ENCODE results near the gene SPOCK1. TPM values are rescaled to one million over a fixed set of nuclear protein-coding genes. Genes with fewer than 3 reads are reported as not detected.

Gene SPOCK1
- polyA plus RNA-seq, 2 donors: 0.86 to 0.88 TPM

DNA sequence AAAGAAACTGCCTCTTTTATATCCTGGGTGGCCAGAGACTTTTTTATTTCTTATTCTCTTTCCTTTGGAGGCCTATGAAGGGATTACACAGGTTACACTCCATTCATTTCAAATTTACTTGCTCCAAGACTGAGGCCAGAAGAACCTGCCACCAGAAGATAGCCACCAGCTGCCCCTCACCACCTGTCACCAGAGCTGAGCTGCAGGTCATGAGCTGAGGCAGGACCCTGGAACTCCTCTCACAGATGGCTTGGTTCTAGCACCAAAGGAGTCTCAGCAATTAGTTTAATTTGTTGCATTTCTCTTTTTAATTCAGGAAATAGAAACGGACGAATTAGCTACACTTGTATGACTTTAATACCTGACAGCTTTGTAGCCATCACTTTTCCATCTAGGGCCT, 313.9 kb downstream of the SPOCK1 start:
- WGBS, 2 donors: 93 to 94% methylated on average over 2 of the region's 2 CpGs
- no peaks in the 10 kb centered on the region for H3K4me1 ChIP-seq (ENCODE audit: control insufficient read depth in 2 of 2, insufficient read depth in 2 of 2, low read length in 1 of 2)
- H3K4me3 ChIP-seq (ENCODE audit: low read depth in 1 of 2, low read length in 2 of 2): no peak overlapping the region
- no peak overlapping the region for H3K27ac ChIP-seq (ENCODE audit: low read depth in 2 of 2, low read length in 1 of 2)
- no peaks in the 10 kb centered on the region for H3K36me3 ChIP-seq (ENCODE audit: control insufficient read depth in 2 of 2, insufficient read depth in 2 of 2, low read length in 1 of 2)
- no peaks in the 10 kb centered on the region for H3K27me3 ChIP-seq (ENCODE audit: control insufficient read depth in 1 of 2, insufficient read depth in 2 of 2, low read length in 2 of 2)
- H3K9me3 ChIP-seq (ENCODE audit: control insufficient read depth in 2 of 2, insufficient read depth in 1 of 2, low read depth in 1 of 2, low read length in 1 of 2): no peaks in the 10 kb centered on the region

DNA sequence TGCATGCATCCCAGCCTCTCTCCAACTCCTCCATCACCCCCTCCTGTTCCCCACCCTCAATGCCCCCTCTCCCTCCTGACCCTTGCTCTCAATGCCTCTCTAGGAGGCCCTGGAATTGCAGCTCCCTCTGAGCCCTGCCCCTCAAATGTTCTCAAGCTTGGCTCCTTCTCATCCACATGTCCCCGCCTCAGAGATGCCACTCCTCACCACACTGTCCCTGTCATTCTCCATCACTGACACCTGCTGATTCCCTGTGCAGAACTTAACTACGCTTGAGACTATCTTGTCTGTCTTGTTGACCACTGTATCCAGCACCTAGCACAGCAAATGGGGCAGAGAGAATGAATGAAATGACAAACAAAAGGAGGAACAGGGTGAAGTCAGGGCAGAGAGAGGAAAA, 314.4 kb downstream of the SPOCK1 start:
- no peak overlapping the region for H3K27ac ChIP-seq (ENCODE audit: low read depth in 2 of 2, low read length in 1 of 2)
- H3K4me3 ChIP-seq (ENCODE audit: low read depth in 1 of 2, low read length in 2 of 2): no peak overlapping the region
- H3K27me3 ChIP-seq (ENCODE audit: control insufficient read depth in 1 of 2, insufficient read depth in 2 of 2, low read length in 2 of 2): no peaks in the 10 kb centered on the region
- WGBS, 2 donors: 84 to 89% methylated on average over 2 of the region's 2 CpGs
- no peaks in the 10 kb centered on the region for H3K36me3 ChIP-seq (ENCODE audit: control insufficient read depth in 2 of 2, insufficient read depth in 2 of 2, low read length in 1 of 2)
- no peaks in the 10 kb centered on the region for H3K9me3 ChIP-seq (ENCODE audit: control insufficient read depth in 2 of 2, insufficient read depth in 1 of 2, low read depth in 1 of 2, low read length in 1 of 2)
- H3K4me1 ChIP-seq (ENCODE audit: control insufficient read depth in 2 of 2, insufficient read depth in 2 of 2, low read length in 1 of 2): no peaks in the 10 kb centered on the region

- H3K9me3 ChIP-seq (ENCODE audit: control insufficient read depth in 2 of 2, insufficient read depth in 1 of 2, low read depth in 1 of 2, low read length in 1 of 2): no peaks in the 10 kb centered on the region
- no peak overlapping the region for H3K4me3 ChIP-seq (ENCODE audit: low read depth in 1 of 2, low read length in 2 of 2)
- H3K4me1 ChIP-seq (ENCODE audit: control insufficient read depth in 2 of 2, insufficient read depth in 2 of 2, low read length in 1 of 2): no peaks in the 10 kb centered on the region
- no peaks in the 10 kb centered on the region for H3K36me3 ChIP-seq (ENCODE audit: control insufficient read depth in 2 of 2, insufficient read depth in 2 of 2, low read length in 1 of 2)
- no peaks in the 10 kb centered on the region for H3K27me3 ChIP-seq (ENCODE audit: control insufficient read depth in 1 of 2, insufficient read depth in 2 of 2, low read length in 2 of 2)
- WGBS, 2 donors: 88 to 89% methylated on average over 3 of the region's 3 CpGs
- H3K27ac ChIP-seq (ENCODE audit: low read depth in 2 of 2, low read length in 1 of 2): no peak overlapping the region
Measured at GRCh38 chr5:137182576-137182975, 316.6 kb downstream of the SPOCK1 start.

DNA sequence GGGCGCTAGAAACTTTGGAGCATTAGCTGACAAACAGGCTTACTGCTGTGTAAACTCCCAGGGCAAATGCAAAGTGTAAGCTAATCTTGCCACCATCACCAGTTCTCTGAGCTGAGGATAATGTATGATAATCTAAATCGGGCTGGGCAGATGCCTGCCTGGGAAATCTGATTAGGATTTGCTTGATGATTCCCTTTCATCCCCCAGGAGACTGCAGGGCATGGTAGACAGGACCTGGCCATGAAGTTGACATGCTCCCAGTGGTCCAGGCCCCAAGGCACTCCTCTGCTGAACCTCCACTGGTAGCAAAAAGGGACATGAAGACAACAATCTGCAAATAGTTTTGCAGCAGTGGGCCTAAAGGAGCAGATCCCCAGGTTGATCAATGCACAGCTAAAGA, 317.5 kb downstream of the SPOCK1 start:
- H3K9me3 ChIP-seq (ENCODE audit: control insufficient read depth in 2 of 2, insufficient read depth in 1 of 2, low read depth in 1 of 2, low read length in 1 of 2): no peaks in the 10 kb centered on the region
- WGBS, 2 donors: 55% methylated on average over 2 of the region's 2 CpGs

DNA sequence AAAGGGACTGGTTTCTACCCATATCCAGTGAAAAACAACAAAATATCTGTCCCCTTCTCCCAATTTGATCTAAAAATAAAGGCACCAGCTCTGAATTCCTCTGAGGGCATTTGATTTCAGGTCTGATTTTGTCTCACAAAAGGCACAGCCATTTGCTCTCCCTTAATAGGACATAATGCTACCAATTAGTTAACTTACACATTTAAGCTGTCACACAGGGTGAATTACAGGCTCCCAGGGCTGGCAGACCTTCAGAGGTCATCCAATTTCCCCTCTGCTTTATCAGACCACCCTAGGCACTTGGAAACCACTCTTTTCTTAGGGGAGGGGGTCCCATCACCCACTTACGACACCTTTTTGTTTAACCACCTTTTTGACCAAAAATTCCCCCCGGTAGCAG, 319.9 kb downstream of the SPOCK1 start:
- H3K36me3 ChIP-seq (ENCODE audit: control insufficient read depth in 2 of 2, insufficient read depth in 2 of 2, low read length in 1 of 2): no peaks in the 10 kb centered on the region
- no peaks in the 10 kb centered on the region for H3K9me3 ChIP-seq (ENCODE audit: control insufficient read depth in 2 of 2, insufficient read depth in 1 of 2, low read depth in 1 of 2, low read length in 1 of 2)
- WGBS, 2 donors: 79 to 82% methylated on average over 2 of the region's 2 CpGs
- H3K4me3 ChIP-seq (ENCODE audit: low read depth in 1 of 2, low read length in 2 of 2): no peak overlapping the region
- H3K27me3 ChIP-seq (ENCODE audit: control insufficient read depth in 1 of 2, insufficient read depth in 2 of 2, low read length in 2 of 2): no peaks in the 10 kb centered on the region
- no peak overlapping the region for H3K27ac ChIP-seq (ENCODE audit: low read depth in 2 of 2, low read length in 1 of 2)
- H3K4me1 ChIP-seq (ENCODE audit: control insufficient read depth in 2 of 2, insufficient read depth in 2 of 2, low read length in 1 of 2): no peaks in the 10 kb centered on the region

More for the DNA sequence above, 317.5 kb downstream of the SPOCK1 start:
- no peak overlapping the region for H3K27ac ChIP-seq (ENCODE audit: low read depth in 2 of 2, low read length in 1 of 2)
- H3K4me3 ChIP-seq (ENCODE audit: low read depth in 1 of 2, low read length in 2 of 2): no peak overlapping the region
- no peaks in the 10 kb centered on the region for H3K36me3 ChIP-seq (ENCODE audit: control insufficient read depth in 2 of 2, insufficient read depth in 2 of 2, low read length in 1 of 2)
- no peaks in the 10 kb centered on the region for H3K27me3 ChIP-seq (ENCODE audit: control insufficient read depth in 1 of 2, insufficient read depth in 2 of 2, low read length in 2 of 2)
- no peaks in the 10 kb centered on the region for H3K4me1 ChIP-seq (ENCODE audit: control insufficient read depth in 2 of 2, insufficient read depth in 2 of 2, low read length in 1 of 2)

DNA sequence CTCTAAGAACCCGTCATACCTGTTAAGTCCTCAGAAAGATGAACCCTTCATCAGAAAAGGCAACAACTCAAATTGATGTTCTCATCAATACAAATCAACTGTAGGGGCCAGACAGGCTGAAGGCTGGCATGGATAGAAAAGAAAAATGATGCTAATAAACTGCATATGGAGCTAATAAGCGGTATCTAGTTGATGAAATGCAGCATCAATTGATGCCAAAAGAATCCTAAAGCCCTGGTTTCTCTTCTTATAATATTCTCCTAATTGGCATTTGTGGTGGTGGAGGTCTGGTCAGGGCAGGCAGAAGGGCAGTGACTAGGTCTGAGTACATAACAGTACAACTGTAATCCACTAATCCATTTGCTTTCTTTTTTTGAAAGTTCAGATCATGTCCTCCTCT, 322.5 kb downstream of the SPOCK1 start:
- no peaks in the 10 kb centered on the region for H3K27me3 ChIP-seq (ENCODE audit: control insufficient read depth in 1 of 2, insufficient read depth in 2 of 2, low read length in 2 of 2)
- whole genome bisulfite sequencing, 2 donors: 77 to 85% methylated on average over 2 of the region's 2 CpGs
- H3K36me3 ChIP-seq (ENCODE audit: control insufficient read depth in 2 of 2, insufficient read depth in 2 of 2, low read length in 1 of 2): no peaks in the 10 kb centered on the region
- H3K4me3 ChIP-seq (ENCODE audit: low read depth in 1 of 2, low read length in 2 of 2): no peak overlapping the region
- no peaks in the 10 kb centered on the region for H3K4me1 ChIP-seq (ENCODE audit: control insufficient read depth in 2 of 2, insufficient read depth in 2 of 2, low read length in 1 of 2)
- no peaks in the 10 kb centered on the region for H3K9me3 ChIP-seq (ENCODE audit: control insufficient read depth in 2 of 2, insufficient read depth in 1 of 2, low read depth in 1 of 2, low read length in 1 of 2)
- no peak overlapping the region for H3K27ac ChIP-seq (ENCODE audit: low read depth in 2 of 2, low read length in 1 of 2)

GRCh38 chr5:137176126-137176525, 323.0 kb downstream of the SPOCK1 start:
- WGBS, 2 donors: 51 to 63% methylated on average over 2 of the region's 2 CpGs
- peaks cover 0 to 1% of the 10 kb centered on the region in 2 donors for H3K9me3 ChIP-seq (ENCODE audit: control insufficient read depth in 2 of 2, insufficient read depth in 1 of 2, low read depth in 1 of 2, low read length in 1 of 2)
- no peak overlapping the region for H3K4me3 ChIP-seq (ENCODE audit: low read depth in 1 of 2, low read length in 2 of 2)
- H3K36me3 ChIP-seq (ENCODE audit: control insufficient read depth in 2 of 2, insufficient read depth in 2 of 2, low read length in 1 of 2): no peaks in the 10 kb centered on the region
- H3K27ac ChIP-seq (ENCODE audit: low read depth in 2 of 2, low read length in 1 of 2): no peak overlapping the region
- no peaks in the 10 kb centered on the region for H3K27me3 ChIP-seq (ENCODE audit: control insufficient read depth in 1 of 2, insufficient read depth in 2 of 2, low read length in 2 of 2)
- H3K4me1 ChIP-seq (ENCODE audit: control insufficient read depth in 2 of 2, insufficient read depth in 2 of 2, low read length in 1 of 2): no peaks in the 10 kb centered on the region

DNA sequence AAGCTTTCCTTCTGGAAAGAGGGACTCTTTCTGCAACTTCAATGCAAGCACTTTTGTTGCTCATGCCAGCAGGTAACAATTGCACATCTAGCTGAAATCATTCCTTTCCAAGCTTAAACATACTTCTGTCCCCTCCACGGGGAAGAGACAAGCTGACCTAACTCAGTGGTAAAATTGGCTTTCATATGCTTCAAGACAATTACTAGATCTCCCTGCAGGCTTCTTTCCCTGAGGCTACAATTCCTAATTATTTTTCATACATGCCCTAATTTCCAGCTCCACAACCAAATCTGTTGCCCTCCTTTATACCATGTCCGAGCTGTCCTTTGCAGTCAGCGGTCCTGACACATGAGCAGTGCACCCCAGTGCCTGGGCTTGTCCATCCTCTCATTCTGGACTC, 324.9 kb downstream of the SPOCK1 start:
- Histone ChIP-seq H3K36me3 (ENCODE audit: control insufficient read depth in 2 of 2, insufficient read depth in 2 of 2, low read length in 1 of 2) (no peaks in the 10 kb centered on the region), H3K4me3 (ENCODE audit: low read depth in 1 of 2, low read length in 2 of 2) (no peak overlapping the region), H3K27ac (ENCODE audit: low read depth in 2 of 2, low read length in 1 of 2) (no peak overlapping the region), H3K27me3 (ENCODE audit: control insufficient read depth in 1 of 2, insufficient read depth in 2 of 2, low read length in 2 of 2) (no peaks in the 10 kb centered on the region), H3K9me3 (ENCODE audit: control insufficient read depth in 2 of 2, insufficient read depth in 1 of 2, low read depth in 1 of 2, low read length in 1 of 2) (peaks cover 2 to 3% of the 10 kb centered on the region in 2 donors), H3K4me1 (ENCODE audit: control insufficient read depth in 2 of 2, insufficient read depth in 2 of 2, low read length in 1 of 2) (no peaks in the 10 kb centered on the region)
- 82 to 83% methylated on average over 3 of the region's 3 CpGs for WGBS, 2 donors

DNA sequence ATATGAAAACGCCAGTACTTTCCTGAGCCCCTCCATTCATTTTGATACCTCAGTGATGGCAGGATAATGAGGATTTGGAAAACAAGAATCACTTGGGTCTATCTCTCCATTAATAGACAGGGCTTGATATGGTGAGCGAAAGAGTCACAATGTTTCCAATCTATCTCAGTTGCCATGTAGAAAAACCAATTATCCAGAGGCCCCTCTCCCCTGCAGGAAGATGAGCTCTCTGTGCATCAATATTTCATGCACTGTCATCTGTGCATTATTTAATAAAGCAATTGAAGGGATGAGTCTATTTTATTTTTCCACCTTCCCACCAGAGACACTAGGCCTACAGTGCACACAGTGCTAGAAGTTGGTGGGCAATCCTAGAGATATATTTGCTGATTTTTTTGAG, 326.9 kb downstream of the SPOCK1 start:
- no peaks in the 10 kb centered on the region for H3K4me1 ChIP-seq (ENCODE audit: control insufficient read depth in 2 of 2, insufficient read depth in 2 of 2, low read length in 1 of 2)
- WGBS, 2 donors: 69 to 76% methylated on average over 2 of the region's 2 CpGs
- no peak overlapping the region for H3K4me3 ChIP-seq (ENCODE audit: low read depth in 1 of 2, low read length in 2 of 2)
- H3K27ac ChIP-seq (ENCODE audit: low read depth in 2 of 2, low read length in 1 of 2): no peak overlapping the region
- H3K36me3 ChIP-seq (ENCODE audit: control insufficient read depth in 2 of 2, insufficient read depth in 2 of 2, low read length in 1 of 2): no peaks in the 10 kb centered on the region
- H3K27me3 ChIP-seq (ENCODE audit: control insufficient read depth in 1 of 2, insufficient read depth in 2 of 2, low read length in 2 of 2): no peaks in the 10 kb centered on the region
- peaks cover 2 to 3% of the 10 kb centered on the region in 2 donors for H3K9me3 ChIP-seq (ENCODE audit: control insufficient read depth in 2 of 2, insufficient read depth in 1 of 2, low read depth in 1 of 2, low read length in 1 of 2)

GRCh38 chr5:137167187-137167586, 331.9 kb downstream of the SPOCK1 start:
- H3K36me3 ChIP-seq (ENCODE audit: control insufficient read depth in 2 of 2, insufficient read depth in 2 of 2, low read length in 1 of 2): no peaks in the 10 kb centered on the region
- no peak overlapping the region for H3K27ac ChIP-seq (ENCODE audit: low read depth in 2 of 2, low read length in 1 of 2)
- peaks cover 0 to 3% of the 10 kb centered on the region in 2 donors for H3K27me3 ChIP-seq (ENCODE audit: control insufficient read depth in 1 of 2, insufficient read depth in 2 of 2, low read length in 2 of 2)
- H3K9me3 ChIP-seq (ENCODE audit: control insufficient read depth in 2 of 2, insufficient read depth in 1 of 2, low read depth in 1 of 2, low read length in 1 of 2): peaks cover 2 to 6% of the 10 kb centered on the region in 2 donors
- H3K4me3 ChIP-seq (ENCODE audit: low read depth in 1 of 2, low read length in 2 of 2): no peak overlapping the region
- H3K4me1 ChIP-seq (ENCODE audit: control insufficient read depth in 2 of 2, insufficient read depth in 2 of 2, low read length in 1 of 2): no peaks in the 10 kb centered on the region

Data from esophagus (tissue), 2 donors.